ENCODE data around the gene ZNF600. TPM values are rescaled to one million over a fixed set of nuclear protein-coding genes. Genes with fewer than 3 reads are reported as not detected.
"Not testable (repeated sequence)": the region's sequence is repeated elsewhere in the genome, so short reads cannot be mapped to it uniquely, and the experiment has no call there.

Gene ZNF600
- total RNA-seq, result 11.9 and 13.4 TPM in 2 replicates

GRCh38 chr19:52786464-52787354 lies at the start of gene ZNF600:
Gene ZNF600 (minus strand): TSS chr19:52786791. CDS start chr19:52778888, 7,903 bp downstream.
- H3K4me3 Mint-ChIP-seq, result peak within 1 kb of the TSS; percentile 90
- peak within 1 kb of the TSS; percentile 75 for H3K27ac Mint-ChIP-seq
- peaks cover 26% of the 10 kb centered on the region for H3K4me1 Mint-ChIP-seq (ENCODE audit: low read depth)
- not testable (repeated sequence) for H3K27me3 Mint-ChIP-seq (ENCODE audit: insufficient read depth)
- H3K9me3 Mint-ChIP-seq, result peaks cover 41% of the 10 kb centered on the region
- DNase-seq (ENCODE audit: low spot score), result peak; percentile 52
- intact Hi-C loops (cut with micrococcal nuclease), result loop anchor here (1.0 to 5.0 kb wide), 9 partner anchors 35 to 316 kb away; partner anchors contain the start of genes ZNF160, ZNF28, ZNF611 and ZNF701
- peaks cover 31% of the 10 kb centered on the region for H3K36me3 Mint-ChIP-seq (ENCODE audit: low read depth)

DNA sequence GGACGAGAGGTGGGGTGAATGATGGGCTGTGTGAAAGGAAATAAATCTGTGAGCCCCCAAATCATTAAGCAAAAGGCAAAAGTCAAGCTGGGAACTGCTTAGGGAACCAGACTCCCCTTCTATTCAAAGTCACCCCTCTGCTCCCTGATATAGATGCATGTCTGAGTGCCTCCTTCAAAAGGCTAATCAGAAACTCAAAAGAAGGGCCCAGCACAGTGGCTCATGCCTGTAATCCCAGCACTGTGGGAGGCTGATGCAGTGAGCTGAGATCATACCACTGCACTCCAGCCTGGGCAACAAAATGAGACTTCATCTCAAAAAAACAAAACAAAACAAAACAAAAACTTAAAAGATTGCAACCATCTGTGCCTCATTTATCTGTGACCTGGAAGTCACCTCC lies 47.7 kb upstream of the ZNF600 start:
- intact Hi-C loops (cut with micrococcal nuclease); H3K27me3 Mint-ChIP-seq (ENCODE audit: insufficient read depth); H3K4me1 Mint-ChIP-seq (ENCODE audit: low read depth); DNase-seq (ENCODE audit: low spot score); H3K4me3 Mint-ChIP-seq; H3K27ac Mint-ChIP-seq: not testable (repeated sequence)
- Mint-ChIP-seq H3K36me3 (ENCODE audit: low read depth) (peaks cover 23% of the 10 kb centered on the region), H3K9me3 (peaks cover 61% of the 10 kb centered on the region)

DNA sequence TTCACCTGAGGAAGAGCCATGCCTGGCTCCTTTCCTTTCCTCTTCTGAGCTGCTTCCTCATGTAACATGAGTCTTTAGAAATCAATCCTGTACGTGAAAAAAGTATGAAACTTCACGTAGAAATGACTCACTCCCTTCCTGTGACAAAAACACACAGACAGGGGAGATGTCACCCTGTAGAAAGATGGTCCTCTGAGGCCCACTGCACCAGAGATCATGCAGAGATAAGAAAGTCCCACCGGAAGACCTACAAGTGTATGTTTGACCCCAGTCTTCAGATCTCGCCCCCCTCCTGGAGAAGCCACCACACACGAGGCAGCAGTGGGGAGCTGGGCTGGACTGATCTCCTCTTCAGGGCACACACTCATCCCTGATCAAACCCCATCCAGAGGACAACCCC lies 47.0 kb upstream of the ZNF600 start:
- Mint-ChIP-seq H3K9me3 (peaks cover 55% of the 10 kb centered on the region), H3K36me3 (ENCODE audit: low read depth) (peaks cover 17% of the 10 kb centered on the region)
- H3K4me1 Mint-ChIP-seq (ENCODE audit: low read depth); H3K4me3 Mint-ChIP-seq; DNase-seq (ENCODE audit: low spot score); intact Hi-C loops (cut with micrococcal nuclease); H3K27ac Mint-ChIP-seq; H3K27me3 Mint-ChIP-seq (ENCODE audit: insufficient read depth): not testable (repeated sequence)

DNA sequence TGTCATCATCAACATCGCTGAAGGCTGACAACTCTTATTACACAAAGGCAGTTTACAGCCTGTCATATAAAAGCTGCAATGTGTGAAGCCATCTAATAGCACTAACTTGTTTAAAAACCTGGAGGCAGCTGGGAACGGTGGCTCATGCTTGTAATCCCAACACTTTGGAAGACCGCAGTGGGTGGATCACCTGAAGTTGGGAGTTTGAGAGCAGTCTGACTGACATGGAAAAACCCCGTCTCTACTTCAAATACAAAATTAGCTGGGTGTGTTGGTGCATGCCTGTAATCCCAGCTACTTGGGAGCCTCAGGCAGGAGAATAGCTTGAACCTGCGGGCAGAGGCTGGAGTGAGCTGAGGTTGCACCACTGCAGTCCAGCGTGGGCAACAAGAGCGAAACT lies 43.3 kb upstream of the ZNF600 start:
- H3K4me3 Mint-ChIP-seq; intact Hi-C loops (cut with micrococcal nuclease); H3K4me1 Mint-ChIP-seq (ENCODE audit: low read depth); H3K27me3 Mint-ChIP-seq (ENCODE audit: insufficient read depth); DNase-seq (ENCODE audit: low spot score); H3K27ac Mint-ChIP-seq; H3K36me3 Mint-ChIP-seq (ENCODE audit: low read depth): not testable (repeated sequence)
- H3K9me3 Mint-ChIP-seq, result peaks cover 45% of the 10 kb centered on the region

- peaks cover 36% of the 10 kb centered on the region for H3K9me3 Mint-ChIP-seq
- intact Hi-C loops (cut with micrococcal nuclease), result no loop called here
- no peak overlapping the region for H3K27ac Mint-ChIP-seq
- H3K4me3 Mint-ChIP-seq, result no peak overlapping the region
- H3K4me1 Mint-ChIP-seq (ENCODE audit: low read depth), result peaks cover 3% of the 10 kb centered on the region
- no peak for DNase-seq (ENCODE audit: low spot score)
- H3K36me3 Mint-ChIP-seq (ENCODE audit: low read depth), result peaks cover 9% of the 10 kb centered on the region
- H3K27me3 Mint-ChIP-seq (ENCODE audit: insufficient read depth), result no peaks in the 10 kb centered on the region
Measured at GRCh38 chr19:52825765-52826164, 39.2 kb upstream of the ZNF600 start.

DNA sequence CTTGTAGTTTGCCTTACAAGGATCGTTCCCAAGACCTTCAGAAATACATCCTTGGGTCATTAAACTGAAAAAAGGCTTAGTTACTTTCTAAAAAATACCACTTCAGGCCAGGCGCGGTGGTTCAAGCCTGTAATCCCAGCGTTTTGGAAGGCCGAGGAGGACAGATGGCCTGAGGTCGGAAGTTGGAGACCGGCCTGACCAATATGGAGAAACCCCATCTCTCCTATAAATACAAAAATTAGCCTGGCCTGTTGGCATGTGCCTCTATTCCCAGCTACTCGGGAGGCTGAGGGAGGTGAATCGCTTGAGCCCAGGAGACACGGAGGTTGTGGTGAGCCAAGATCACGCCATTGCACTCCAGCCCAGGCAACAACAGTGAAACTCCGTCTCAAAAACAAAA lies 37.1 kb upstream of the ZNF600 start:
- DNase-seq (ENCODE audit: low spot score), result no peak
- H3K27ac Mint-ChIP-seq, result no peak overlapping the region
- H3K27me3 Mint-ChIP-seq (ENCODE audit: insufficient read depth), result no peaks in the 10 kb centered on the region

DNA sequence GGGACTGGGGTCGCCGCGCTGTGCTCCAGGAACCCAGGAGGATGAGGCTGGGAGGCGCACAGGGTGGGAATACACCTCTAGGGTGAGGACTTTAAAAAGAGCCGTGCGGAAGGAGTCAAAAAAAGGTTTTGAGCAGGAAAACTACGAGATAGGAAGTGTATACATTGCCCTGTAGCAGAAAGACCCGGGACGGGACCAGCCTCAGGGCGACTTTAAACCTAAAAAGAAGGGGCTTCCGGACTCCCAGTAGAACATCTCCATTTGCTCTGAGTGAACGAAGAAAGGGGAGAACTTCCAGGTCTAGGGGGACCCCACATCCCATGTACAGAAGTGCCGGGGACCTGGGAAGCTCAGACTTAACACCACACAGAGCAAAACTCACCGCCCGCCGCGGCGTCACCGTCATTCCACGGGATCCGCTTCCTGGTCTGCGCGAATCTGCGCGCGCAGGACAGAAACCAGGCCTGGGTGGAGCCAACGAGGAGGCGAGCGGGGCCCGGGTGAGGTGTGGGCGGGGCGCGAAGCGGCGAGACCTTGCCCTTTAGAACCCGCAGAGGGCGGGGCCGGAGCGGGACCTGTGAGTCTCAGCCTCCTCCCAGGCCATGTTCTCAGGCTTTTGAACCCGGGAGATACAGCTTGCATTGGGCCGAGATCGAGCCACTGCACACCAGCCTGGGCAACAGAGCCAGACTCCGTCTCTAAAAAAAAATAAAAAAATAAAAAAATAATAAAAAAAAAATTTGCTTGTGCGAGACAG lies 34.8 kb upstream of the ZNF600 start, which contains the start of gene ZNF28:
Gene ZNF28, minus strand, starts transcription at position 430 of the 757 bp plus-strand sequence. CDS start 3,675 bp downstream, outside the sequence.
- not testable (repeated sequence) for H3K4me1 Mint-ChIP-seq (ENCODE audit: low read depth); H3K27me3 Mint-ChIP-seq (ENCODE audit: insufficient read depth)
- intact Hi-C loops (cut with micrococcal nuclease), result loop anchor here (1.0 kb wide), 5 partner anchors 35 to 552 kb away; partner anchors contain the start of genes ZNF160, ZNF320, ZNF600 and ZNF766
- DNase-seq (ENCODE audit: low spot score), result peak; percentile 59
- peak within 1 kb of the TSS; percentile 94 for H3K4me3 Mint-ChIP-seq
- H3K36me3 Mint-ChIP-seq (ENCODE audit: low read depth), result peaks cover 33% of the 10 kb centered on the region
- peaks cover 45% of the 10 kb centered on the region for H3K9me3 Mint-ChIP-seq
- H3K27ac Mint-ChIP-seq, result peak within 1 kb of the TSS; percentile 77

More for the DNA sequence above, 37.1 kb upstream of the ZNF600 start:
- H3K4me3 Mint-ChIP-seq, result no peak overlapping the region
- H3K36me3 Mint-ChIP-seq (ENCODE audit: low read depth), result peaks cover 18% of the 10 kb centered on the region
- peaks cover 9% of the 10 kb centered on the region for H3K4me1 Mint-ChIP-seq (ENCODE audit: low read depth)
- H3K9me3 Mint-ChIP-seq, result peaks cover 40% of the 10 kb centered on the region
- intact Hi-C loops (cut with micrococcal nuclease), result no loop called here

GRCh38 chr19:52820472-52821203 lies 34.0 kb upstream of the ZNF600 start:
- Mint-ChIP-seq H3K4me3 (peak overlapping the region; percentile 94), H3K27ac (peak overlapping the region; percentile 75), H3K36me3 (ENCODE audit: low read depth) (peaks cover 36% of the 10 kb centered on the region), H3K9me3 (peaks cover 39% of the 10 kb centered on the region)
- not testable (repeated sequence) for H3K4me1 Mint-ChIP-seq (ENCODE audit: low read depth); H3K27me3 Mint-ChIP-seq (ENCODE audit: insufficient read depth); DNase-seq (ENCODE audit: low spot score)
- intact Hi-C loops (cut with micrococcal nuclease), result loop anchor here (1.0 kb wide), 5 partner anchors 34 to 551 kb away; partner anchors contain the start of genes ZNF160, ZNF320, ZNF600 and ZNF766

DNA sequence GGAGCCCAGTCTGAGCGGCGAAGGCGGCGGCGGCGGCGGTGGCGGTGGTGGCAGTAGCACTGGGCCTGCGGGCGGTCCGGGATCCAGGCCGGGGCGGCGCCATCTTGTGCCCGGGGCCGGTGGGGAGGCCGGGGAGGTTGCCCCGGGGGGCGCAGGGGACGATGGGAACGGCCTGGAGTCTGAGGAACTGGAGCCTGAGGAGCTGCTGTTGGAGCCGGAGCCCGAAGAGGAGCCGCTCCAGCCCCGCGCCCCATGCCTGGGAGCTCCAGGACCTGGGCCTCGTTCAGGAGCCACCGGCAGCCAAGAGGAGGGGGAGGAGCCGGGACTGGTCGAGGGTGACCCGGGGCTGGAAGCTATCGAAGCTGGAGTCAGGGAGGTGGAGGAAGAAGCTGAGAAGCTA lies 23.2 kb upstream of the ZNF600 start:
- H3K9me3 Mint-ChIP-seq, result peaks cover 38% of the 10 kb centered on the region
- H3K36me3 Mint-ChIP-seq (ENCODE audit: low read depth), result peaks cover 47% of the 10 kb centered on the region
- intact Hi-C loops (cut with micrococcal nuclease), result no loop called here
- H3K27ac Mint-ChIP-seq, result no peak overlapping the region
- DNase-seq (ENCODE audit: low spot score), result no peak
- H3K4me3 Mint-ChIP-seq, result no peak overlapping the region
- H3K27me3 Mint-ChIP-seq (ENCODE audit: insufficient read depth), result no peaks in the 10 kb centered on the region
- no peaks in the 10 kb centered on the region for H3K4me1 Mint-ChIP-seq (ENCODE audit: low read depth)

GRCh38 chr19:52799950-52800640 lies 13.5 kb upstream of the ZNF600 start:
- intact Hi-C loops (cut with micrococcal nuclease); H3K4me3 Mint-ChIP-seq; DNase-seq (ENCODE audit: low spot score); H3K27ac Mint-ChIP-seq; H3K27me3 Mint-ChIP-seq (ENCODE audit: insufficient read depth); H3K4me1 Mint-ChIP-seq (ENCODE audit: low read depth): not testable (repeated sequence)
- peaks cover 77% of the 10 kb centered on the region for H3K9me3 Mint-ChIP-seq
- peaks cover 67% of the 10 kb centered on the region for H3K36me3 Mint-ChIP-seq (ENCODE audit: low read depth)

DNA sequence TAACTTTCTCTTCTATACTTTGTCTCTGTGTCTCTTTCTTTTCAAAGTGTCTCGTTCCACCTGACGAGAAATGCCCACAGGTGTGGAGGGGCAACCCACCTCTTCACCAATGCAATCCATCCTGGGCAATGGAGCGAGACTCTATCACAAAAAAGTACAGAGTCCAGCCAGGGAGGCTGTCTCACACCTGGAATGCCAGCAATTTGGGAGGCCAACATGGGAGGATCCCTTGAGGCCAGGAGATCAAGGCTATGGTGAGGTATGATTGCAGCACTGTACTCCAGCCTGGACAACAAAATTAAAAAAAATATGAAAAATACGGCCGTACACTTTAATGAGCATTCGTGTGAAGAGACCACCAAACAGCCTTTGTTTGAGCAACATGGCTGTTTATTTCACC lies 2.8 kb upstream of the ZNF600 start:
- H3K27me3 Mint-ChIP-seq (ENCODE audit: insufficient read depth), result no peaks in the 10 kb centered on the region
- H3K27ac Mint-ChIP-seq, result no peak overlapping the region
- peaks cover 50% of the 10 kb centered on the region for H3K9me3 Mint-ChIP-seq
- intact Hi-C loops (cut with micrococcal nuclease), result loop anchor here (5.0 kb wide), 1 partner anchor 252 kb away; no protein-coding TSS in a partner anchor
- DNase-seq (ENCODE audit: low spot score), result no peak
- peaks cover 23% of the 10 kb centered on the region for H3K4me1 Mint-ChIP-seq (ENCODE audit: low read depth)
- no peak overlapping the region for H3K4me3 Mint-ChIP-seq
- peaks cover 16% of the 10 kb centered on the region for H3K36me3 Mint-ChIP-seq (ENCODE audit: low read depth)

DNA sequence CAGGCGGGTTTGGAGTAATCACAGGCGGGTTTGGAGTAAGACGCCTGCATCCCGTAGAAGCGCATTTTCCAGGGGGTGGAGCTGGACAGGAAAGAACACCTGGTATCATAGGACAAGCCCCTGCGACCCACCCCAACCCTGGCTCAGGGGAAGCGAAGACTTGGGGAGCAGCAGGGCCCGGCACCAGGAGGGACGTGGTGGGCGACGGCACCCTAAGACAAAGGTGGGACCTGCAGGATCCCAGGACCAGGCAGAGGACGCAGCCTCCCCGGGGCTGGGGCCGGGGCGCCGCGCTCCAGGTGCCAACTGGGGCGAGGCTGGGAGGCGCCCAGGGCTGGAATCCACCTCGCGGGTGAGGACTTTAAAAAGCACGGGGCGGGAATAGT lies 520 bp downstream of the ZNF600 start:
- Mint-ChIP-seq H3K4me1 (ENCODE audit: low read depth) (peaks cover 26% of the 10 kb centered on the region), H3K27ac (peak overlapping the region; percentile 63), H3K36me3 (ENCODE audit: low read depth) (peaks cover 38% of the 10 kb centered on the region), H3K4me3 (peak overlapping the region; percentile 90), H3K27me3 (ENCODE audit: insufficient read depth) (no peaks in the 10 kb centered on the region), H3K9me3 (peaks cover 35% of the 10 kb centered on the region)
- intact Hi-C loops (cut with micrococcal nuclease), result loop anchor here (1.0 to 5.0 kb wide), 9 partner anchors 35 to 317 kb away; partner anchors contain the start of genes ZNF160, ZNF28, ZNF611 and ZNF701
- DNase-seq (ENCODE audit: low spot score), result no peak

All from activated T-helper 1 cell treated with anti-CD3 and anti-CD28 coated beads, Interleukin-12 subunit alpha, Interleukin-12 subunit beta, Interleukin-2, Interleukin-4 antibody, amounts not matched to agents 30 ng/mL and 10 ng/mL and 1 ng/mL, durations not matched to agents 14 hours and 24 hours and 36 hours (primary cell).